SKM-1 treated with dmso at 0.1 percent for 144 hours (cell line): Measurements from ENCODE around the gene HSD17B14.
"Not testable (repeated sequence)": the region's sequence is repeated elsewhere in the genome, so short reads cannot be mapped to it uniquely, and the experiment has no call there.

Source experiments
- DNase-seq: peaks from one replicate; lab custom pipeline; 2025; ENCODE audit not compliant: unreplicated experiment; lab: John Stamatoyannopoulos, UW

Gene HSD17B14

GRCh38 chr19:48867746-48868113 is 31.4 kb upstream of the HSD17B14 start:
- DNase-seq: no peak

DNA sequence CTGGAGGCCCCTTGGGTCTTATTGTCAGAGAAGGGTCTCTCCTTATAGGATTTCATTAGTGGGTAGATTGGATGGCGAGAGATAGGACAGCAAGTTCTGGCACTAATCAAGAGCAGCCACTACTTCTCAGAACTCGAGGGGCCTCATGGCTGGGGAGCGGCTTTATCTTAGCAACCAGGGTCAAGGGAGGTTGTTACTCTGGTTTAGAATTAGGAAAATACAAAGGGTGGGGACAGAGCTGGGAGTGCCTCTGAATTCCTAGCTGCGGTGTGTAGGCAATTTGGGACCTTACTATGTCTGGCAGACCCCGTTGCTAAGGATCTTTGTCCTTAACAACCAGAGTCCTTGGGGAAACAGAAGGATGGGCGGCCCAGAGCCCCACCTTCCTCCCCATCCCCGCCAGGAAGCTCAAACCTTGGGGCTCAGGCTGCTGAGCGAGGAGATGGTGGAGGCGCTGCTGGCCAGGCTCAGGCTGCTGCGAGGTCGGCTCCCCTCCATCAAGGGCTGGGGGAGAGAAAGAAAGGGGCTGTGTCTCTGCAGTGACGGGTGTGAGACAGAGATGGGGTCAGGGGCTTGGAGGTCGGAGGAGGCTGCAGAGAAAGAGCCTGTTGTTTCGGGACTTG is 30.9 kb upstream of the HSD17B14 start:
- no peak for DNase-seq

DNA sequence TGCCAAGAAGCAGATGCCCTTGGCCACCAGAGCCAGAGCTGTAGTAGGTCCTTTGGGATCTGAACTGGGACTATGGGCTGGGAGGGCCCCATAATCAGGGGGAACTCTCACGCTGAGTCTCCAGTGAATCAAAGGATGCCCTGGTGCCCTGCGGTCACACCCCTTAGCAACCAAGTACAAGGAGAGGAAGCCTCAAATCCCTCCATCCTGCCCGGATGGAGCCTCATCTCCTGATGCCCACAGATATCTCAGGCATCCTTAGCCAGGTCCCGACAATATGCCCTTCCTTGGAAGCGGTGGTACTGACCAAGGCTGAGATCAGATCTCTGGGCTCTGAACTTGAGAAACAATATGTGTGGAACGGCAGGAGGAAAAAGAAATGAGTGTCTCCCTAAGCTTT is 30.4 kb upstream of the HSD17B14 start:
- DNase-seq: no peak

- DNase-seq: no peak
Observed at GRCh38 chr19:48862827-48863226, 26.5 kb upstream of the HSD17B14 start.

- no peak for DNase-seq
Observed at GRCh38 chr19:48861313-48861712, 25.0 kb upstream of the HSD17B14 start.

- DNase-seq: no peak
Observed at GRCh38 chr19:48859711-48860572, 23.7 kb upstream of the HSD17B14 start.

DNA sequence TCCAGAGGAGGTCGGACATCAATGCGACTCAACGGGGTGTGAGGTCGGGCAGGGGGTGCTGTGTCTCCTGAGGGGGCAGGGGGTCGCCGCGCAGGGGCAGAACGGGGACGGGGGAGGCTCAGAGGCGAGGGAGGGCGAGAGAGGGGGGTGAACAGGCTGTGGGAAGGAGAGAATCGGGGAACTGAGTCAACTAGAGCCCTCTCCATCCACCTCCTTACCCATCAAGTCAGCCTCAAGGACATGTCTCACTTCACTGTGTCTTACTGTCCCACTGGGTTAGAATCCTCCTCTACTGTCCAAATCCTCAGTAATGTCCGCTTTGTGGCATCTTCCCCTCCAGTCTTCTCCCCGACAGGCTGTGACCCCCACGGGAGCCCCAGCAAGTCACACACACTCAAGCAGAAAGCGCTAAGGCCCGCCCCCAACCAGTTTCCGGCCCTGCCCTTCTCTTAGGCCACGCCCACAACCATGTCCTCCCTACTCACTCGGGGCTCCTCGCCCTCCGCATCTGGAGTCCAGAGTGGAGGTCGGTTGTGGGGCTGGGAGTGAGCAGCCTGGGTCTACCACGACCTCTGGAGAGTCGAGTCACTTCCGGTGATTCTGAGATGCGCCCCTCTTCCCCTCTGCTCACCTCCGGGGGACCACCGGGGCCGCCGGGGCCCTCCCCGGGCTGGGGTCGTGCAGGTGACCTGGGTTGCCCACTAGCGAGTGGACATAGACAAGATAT is 22.9 kb upstream of the HSD17B14 start:
- no peak for DNase-seq

- DNase-seq: no peak
Observed at GRCh38 chr19:48856921-48857320, 20.6 kb upstream of the HSD17B14 start.

DNA sequence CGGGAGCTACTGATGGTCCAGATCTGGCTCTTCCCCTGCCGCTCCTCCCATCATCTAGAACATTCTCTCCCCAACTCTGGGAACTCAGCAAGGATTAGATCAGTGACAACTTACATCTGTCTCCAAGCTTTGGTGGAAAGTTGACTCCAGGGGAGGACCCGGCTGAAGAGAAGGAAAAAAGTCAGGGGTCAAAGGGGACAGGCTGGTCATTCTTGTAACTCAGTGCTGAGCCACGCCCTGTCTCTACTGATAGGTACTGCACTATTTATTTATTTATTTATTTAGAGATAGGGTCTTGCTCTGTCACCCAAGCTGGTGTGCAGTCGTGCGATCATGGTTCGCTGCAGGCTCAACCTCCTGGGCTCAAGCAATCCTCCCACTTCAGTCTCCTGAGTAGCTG is 17.8 kb upstream of the HSD17B14 start:
- DNase-seq: no peak

- no peak for DNase-seq
Observed at GRCh38 chr19:48853483-48853882, 17.2 kb upstream of the HSD17B14 start.

DNA sequence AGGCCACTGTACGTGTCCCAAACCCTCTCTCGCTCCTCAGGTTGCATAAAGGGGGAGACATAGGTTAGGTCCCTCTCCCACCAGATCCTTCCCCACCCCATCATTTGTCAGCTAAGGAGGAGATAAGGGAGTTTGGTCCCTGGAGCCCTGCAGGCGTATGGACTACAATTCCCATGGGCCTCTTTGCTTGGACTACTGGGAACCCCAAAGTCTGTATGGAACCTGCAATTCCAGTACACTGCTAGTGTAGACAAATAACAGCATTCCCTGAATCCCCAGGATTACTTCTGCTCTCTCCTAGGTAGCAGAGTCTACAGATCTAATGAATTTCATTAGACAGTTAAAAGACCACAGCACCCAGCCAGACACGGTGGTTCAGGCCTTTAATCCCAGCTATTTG is 16.0 kb upstream of the HSD17B14 start:
- no peak for DNase-seq

- DNase-seq: not testable (repeated sequence)
Observed at GRCh38 chr19:48846659-48847058, 10.4 kb upstream of the HSD17B14 start.

DNA sequence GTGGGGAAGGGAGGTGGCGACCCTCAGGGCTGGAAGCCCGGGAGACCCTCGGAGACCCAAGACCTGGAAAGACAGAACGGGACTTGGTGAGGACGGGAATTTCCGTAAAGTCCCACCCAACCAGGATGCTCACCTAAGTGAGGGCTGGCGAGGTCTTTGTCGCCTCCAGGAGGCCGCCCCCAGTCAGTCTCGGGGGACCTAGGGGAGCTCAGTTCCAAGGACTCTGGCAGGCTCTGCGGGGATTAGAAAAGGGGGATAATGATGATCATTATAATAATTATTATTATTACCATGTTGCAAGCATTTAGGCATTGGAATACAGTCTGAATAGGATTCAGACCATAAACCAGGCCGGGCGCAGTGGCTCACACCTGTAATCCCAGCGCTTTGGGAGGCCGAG is 9.1 kb upstream of the HSD17B14 start:
- DNase-seq: no peak

GRCh38 chr19:48844472-48844871 is 8.2 kb upstream of the HSD17B14 start:
- no peak for DNase-seq

DNA sequence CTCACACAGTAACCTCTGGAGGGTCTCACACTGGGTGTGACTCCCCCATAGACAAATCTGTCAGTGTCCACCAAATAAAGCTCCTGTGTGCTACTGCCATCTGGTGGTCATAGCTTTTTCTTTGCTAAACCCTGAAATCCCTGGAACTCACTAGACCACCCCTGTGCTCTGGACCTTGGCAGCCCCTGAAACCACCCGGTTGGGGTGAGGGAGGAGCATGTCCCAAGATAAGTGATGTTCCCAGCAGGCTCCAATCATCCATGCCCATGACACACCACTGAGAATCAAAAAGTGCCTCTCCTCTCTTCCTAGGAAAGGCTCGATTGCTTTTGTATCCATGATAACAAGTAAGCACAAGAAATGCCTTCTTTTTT is 6.5 kb upstream of the HSD17B14 start:
- DNase-seq: peak; percentile 17

DNA sequence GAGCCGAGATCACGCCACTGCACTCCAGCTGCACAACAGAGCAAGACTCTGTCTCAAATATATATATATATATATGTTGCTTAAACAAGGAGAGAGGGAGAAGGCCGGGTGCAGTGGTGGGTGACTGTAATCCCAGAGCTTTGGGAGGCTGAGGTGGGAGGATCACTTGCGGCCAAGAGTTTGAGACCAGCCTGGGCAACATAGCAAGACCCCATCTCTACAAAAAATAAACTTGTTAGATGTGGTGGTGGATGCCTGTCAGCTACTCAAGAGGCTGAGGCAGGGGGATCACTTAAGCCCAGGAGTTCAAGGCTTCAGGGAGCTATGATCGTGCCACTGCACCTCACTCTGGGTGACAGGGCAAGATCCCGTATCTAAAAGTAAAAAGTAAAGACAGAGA is 5.3 kb upstream of the HSD17B14 start:
- DNase-seq: no peak

GRCh38 chr19:48841047-48841446 is 4.8 kb upstream of the HSD17B14 start:
- no peak for DNase-seq

- DNase-seq: no peak
Observed at GRCh38 chr19:48837687-48838086, 1.4 kb upstream of the HSD17B14 start.

DNA sequence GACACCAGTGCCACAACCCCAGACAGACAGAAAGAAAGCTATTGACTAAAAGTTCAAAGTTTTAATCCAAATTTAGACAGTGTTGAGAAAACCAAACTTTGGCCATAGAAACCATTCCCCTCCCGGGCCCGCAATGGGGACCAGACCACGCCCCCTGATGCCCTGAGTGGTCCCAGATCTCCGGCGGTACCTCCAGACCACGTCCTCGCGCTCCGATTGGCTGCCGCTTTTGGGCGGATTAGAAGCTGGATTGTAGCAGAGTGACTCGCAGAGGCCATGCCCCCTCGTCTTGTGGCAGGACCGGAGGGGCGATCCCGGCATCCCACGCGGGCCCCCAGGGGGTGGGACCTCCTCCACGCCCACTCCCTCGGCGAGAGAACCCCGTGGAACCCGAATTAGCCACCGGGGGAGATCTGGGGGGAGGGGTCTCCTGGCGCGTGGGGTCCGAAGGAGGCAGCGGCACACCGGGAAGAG is 797 bp upstream of the HSD17B14 start:
- no peak for DNase-seq

DNA sequence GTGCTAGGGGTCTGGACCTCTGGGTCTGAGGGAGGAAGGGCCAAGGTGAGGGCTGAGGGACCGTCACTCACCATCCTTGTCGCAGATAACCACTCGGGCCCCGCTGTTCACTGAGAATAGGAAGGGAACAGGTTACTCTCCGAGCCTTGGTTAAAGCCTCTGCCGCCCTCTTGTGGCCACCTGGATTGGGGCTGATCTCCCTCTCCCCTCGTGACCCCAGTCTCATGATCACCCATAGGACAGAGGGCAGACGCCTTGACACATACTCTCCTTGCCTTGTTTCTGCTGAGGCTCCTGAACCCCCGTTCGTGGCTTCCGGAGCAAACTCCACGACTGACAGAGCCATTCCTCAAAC is 580 bp downstream of the HSD17B14 start:
- peak; percentile 51 for DNase-seq

DNA sequence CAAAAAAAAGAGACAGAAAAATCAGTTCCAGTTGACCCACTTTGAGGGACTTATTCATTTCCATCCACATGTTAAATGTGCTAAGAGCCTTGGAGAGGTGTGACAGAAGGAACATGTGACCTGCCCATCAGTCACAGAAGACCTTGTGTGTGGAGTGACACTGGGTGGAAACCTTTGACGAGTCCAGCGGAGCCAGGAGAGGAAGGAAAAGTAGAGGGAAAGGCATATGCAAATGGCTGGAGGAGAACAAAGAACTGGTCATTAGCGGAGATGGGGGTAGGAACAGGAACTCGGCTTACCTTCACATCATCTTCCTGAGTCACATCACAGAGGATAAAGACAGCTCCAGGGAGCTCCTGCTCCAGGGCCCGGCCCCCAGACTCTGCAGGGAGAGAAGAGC is 2.3 kb downstream of the HSD17B14 start:
- DNase-seq: no peak

- DNase-seq: no peak
Observed at GRCh38 chr19:48833049-48833448, 3.2 kb downstream of the HSD17B14 start.
